ENCODE data around the gene VAMP5.
A peak's percentile ranks its signal among the peaks of the same experiment; 100 is the strongest.

GRCh38 chr2:85561280-85562212 lies 22.7 kb upstream of the VAMP5 start, which contains the start of gene GGCX:
- TF ChIP-seq POLR2A (IDR thresholded peaks at IDR 0.05; ENCODE audit: low read depth, low read length) = peak; percentile 96
- TF ChIP-seq TAF1 (IDR thresholded peaks at IDR 0.05; ENCODE audit: borderline replicate concordance, low read depth, low read length) = peak; percentile 89
- peak; percentile 89 for TF ChIP-seq POLR2AphosphoS5 (IDR thresholded peaks at IDR 0.05; ENCODE audit: low read depth, low read length)

Measured in GM12892 (cell line).